GM23338 (cell line): ENCODE data around the gene ARHGAP9. TPM values are rescaled to one million over a fixed set of nuclear protein-coding genes. Genes with fewer than 3 reads are reported as not detected.

Source experiments
- ATAC-seq: fragments of 200-7000 bp; cut with Tn5 transposase; 3 replicates; pipeline ENCODE4 v1.9.1; 2020
- DNase-seq: peaks from one replicate; pipeline ENCODE4 v3.0.0-alpha.2; 2015; ENCODE audit warnings: low spot score
- H2AFZ ChIP-seq: fragments of 200-600 bp; sonication (generic); 2 replicates; pipeline ENCODE4 v1.8.0; 2016; ENCODE audit warnings: antibody characterized with exemption, mild to moderate bottlenecking, moderate library complexity
- H3F3A ChIP-seq: fragments of 200-600 bp; sonication (generic); replicated peaks from 2 replicates; pipeline ENCODE4 v1.8.0; 2017; ENCODE audit warnings: antibody characterized with exemption, mixed run types, low read depth
- H3K27ac ChIP-seq: fragments of 200-600 bp; sonication (generic); 2 replicates; pipeline ENCODE4 v1.6.1; 2016; ENCODE audit warnings: low read depth
- H3K27me3 ChIP-seq: fragments of 200-600 bp; sonication (generic); 2 replicates; pipeline ENCODE4 v1.8.0; 2016; ENCODE audit warnings: mild to moderate bottlenecking, mixed run types, moderate library complexity; ENCODE audit not compliant: insufficient read depth
- H3K36me3 ChIP-seq: fragments of 200-600 bp; sonication (generic); 2 replicates; pipeline ENCODE4 v1.8.0; 2016; ENCODE audit warnings: mild to moderate bottlenecking; ENCODE audit not compliant: insufficient read depth
- H3K4me1 ChIP-seq: fragments of 200-600 bp; sonication (generic); 2 replicates; pipeline ENCODE4 v1.8.0; 2016; ENCODE audit warnings: mild to moderate bottlenecking, moderate library complexity; ENCODE audit not compliant: insufficient read depth
- H3K4me2 ChIP-seq: fragments of 200-600 bp; sonication (generic); 2 replicates; pipeline ENCODE4 v1.7.1; 2017; ENCODE audit warnings: mixed run types
- H3K4me3 ChIP-seq: fragments of 200-600 bp; sonication (generic); 2 replicates; pipeline ENCODE4 v1.6.1; 2016; ENCODE audit warnings: mixed run types
- H3K79me2 ChIP-seq: fragments of 200-600 bp; sonication (generic); replicated peaks from 2 replicates; pipeline ENCODE4 v1.8.0; 2017; ENCODE audit warnings: mild to moderate bottlenecking; ENCODE audit not compliant: insufficient read depth
- H3K9me2 ChIP-seq: fragments of 200-600 bp; sonication (generic); 2 replicates; pipeline ENCODE4 v1.8.0; 2017; ENCODE audit not compliant: insufficient read depth
- H4K20me1 ChIP-seq: fragments of 200-600 bp; sonication (generic); replicated peaks from 2 replicates; pipeline ENCODE4 v1.8.0; 2017; ENCODE audit warnings: mild to moderate bottlenecking; ENCODE audit not compliant: insufficient read depth
- H3K27ac Mint-ChIP-seq: 2 replicates; pipeline ENCODE4 v1.8.0; 2020; ENCODE audit warnings: inconsistent platforms, mild to moderate bottlenecking, moderate library complexity, mixed read lengths
- H3K27me3 Mint-ChIP-seq: 3 replicates; pipeline ENCODE4 v1.8.0; 2022; ENCODE audit warnings: low read depth, mild to moderate bottlenecking, moderate library complexity, mixed read lengths, inconsistent platforms; ENCODE audit not compliant: insufficient read depth, poor library complexity
- H3K36me3 Mint-ChIP-seq: 3 replicates; pipeline ENCODE4 v1.8.0; 2021; ENCODE audit warnings: low read depth, mild to moderate bottlenecking, inconsistent platforms, moderate library complexity, mixed read lengths
- H3K4me1 Mint-ChIP-seq: 3 replicates; pipeline ENCODE4 v1.8.0; 2020; ENCODE audit warnings: mild to moderate bottlenecking, inconsistent platforms, mixed read lengths
- H3K4me3 Mint-ChIP-seq: 3 replicates; pipeline ENCODE4 v1.8.0; 2021; ENCODE audit warnings: moderate library complexity, mild to moderate bottlenecking, inconsistent platforms, mixed read lengths
- H3K9me3 Mint-ChIP-seq: 3 replicates; pipeline ENCODE4 v1.8.0; 2020; ENCODE audit warnings: moderate library complexity, mild to moderate bottlenecking, inconsistent platforms, mixed read lengths
- CREB1 ChIP-seq: fragments of 250-450 bp; sonication (Bioruptor Pico); IDR thresholded peaks from 2 replicates; pipeline ENCODE4 v1.5.0; 2020; ENCODE audit warnings: low read depth, mild to moderate bottlenecking, moderate library complexity
- EZH2 ChIP-seq: fragments of 200-600 bp; sonication (generic); IDR thresholded peaks from one replicate; pipeline ENCODE4 v1.8.0; 2017; ENCODE audit warnings: antibody characterized with exemption, mild to moderate bottlenecking, low read depth; ENCODE audit not compliant: unreplicated experiment
- EZH2phosphoT487 ChIP-seq: fragments of 200-600 bp; sonication (generic); IDR thresholded peaks from one replicate; pipeline ENCODE4 v1.8.1; 2018; ENCODE audit warnings: antibody characterized with exemption; ENCODE audit not compliant: unreplicated experiment
- JUNB ChIP-seq: IDR thresholded peaks from one replicate; pipeline ENCODE4 v1.6.1; 2016; ENCODE audit warnings: antibody characterized with exemption; ENCODE audit not compliant: unreplicated experiment
- NANOG ChIP-seq: IDR thresholded peaks from 2 replicates; pipeline ENCODE4 v1.6.1; 2016; ENCODE audit warnings: antibody characterized with exemption, borderline replicate concordance
- POLR2AphosphoS5 ChIP-seq: IDR thresholded peaks from 2 replicates; pipeline ENCODE4 v1.6.1; 2016; ENCODE audit warnings: antibody characterized with exemption, low read depth
- STAT1 ChIP-seq: IDR thresholded peaks from one replicate; pipeline ENCODE4 v1.6.1; 2016; ENCODE audit warnings: antibody characterized with exemption; ENCODE audit not compliant: unreplicated experiment
- ZNF114 ChIP-seq: fragments of 250-450 bp; sonication (Bioruptor Pico); IDR thresholded peaks from 2 replicates; pipeline ENCODE4 v1.5.0; 2020; ENCODE audit warnings: mild to moderate bottlenecking, moderate library complexity
- ZNF331 ChIP-seq: fragments of 250-450 bp; sonication (Bioruptor Pico); IDR thresholded peaks from 2 replicates; pipeline ENCODE4 v1.5.0; 2020; ENCODE audit warnings: low read depth, mild to moderate bottlenecking, moderate library complexity
- ZNF462 ChIP-seq: fragments of 250-450 bp; sonication (Bioruptor Pico); IDR thresholded peaks from 2 replicates; pipeline ENCODE4 v1.5.0; 2020; ENCODE audit warnings: mild to moderate bottlenecking, moderate library complexity
- polyA plus RNA-seq: library from polyadenylated mRNA; unstranded; fragments of >200 nt; fragmentation: Nextera tagmentation; extraction: Ambion mirVana; gene quantifications from 2 replicates; pipeline ENCODE4 v1.2.1, GENCODE V29; 2016
- total RNA-seq: library from RNA; depleted of rRNA; stranded (reverse); fragments of >200 nt; shearing (Covaris generic); gene quantifications from 2 replicates; pipeline ENCODE4 v1.2.3, GENCODE V29; 2014
- TF ChIP-seq, protein P1 (sequence below), 2 experiments: fragments of 200-600 bp in 1 of 2; sonication (generic) in 1 of 2; conservative IDR thresholded peaks; 2 replicates each; pipeline versions ENCODE4 v1.5.1 to v1.6.1; 2016 to 2017; ENCODE audit warnings: antibody characterized with exemption in 2 of 2, low read depth in 2 of 2, mild to moderate bottlenecking in 2 of 2, moderate library complexity in 1 of 2
- TF ChIP-seq, protein P2 (sequence below): IDR thresholded peaks from 2 replicates; pipeline ENCODE4 v1.6.1; 2016; ENCODE audit warnings: antibody characterized with exemption
- TF ChIP-seq, protein P3 (sequence below): IDR thresholded peaks from one replicate; pipeline ENCODE4 v1.6.1; 2018; ENCODE audit warnings: antibody characterized with exemption; ENCODE audit not compliant: unreplicated experiment

Gene ARHGAP9
- total and polyA plus RNA-seq, 2 experiments from 2014 or later: 4.5 to 7.1 TPM

DNA sequence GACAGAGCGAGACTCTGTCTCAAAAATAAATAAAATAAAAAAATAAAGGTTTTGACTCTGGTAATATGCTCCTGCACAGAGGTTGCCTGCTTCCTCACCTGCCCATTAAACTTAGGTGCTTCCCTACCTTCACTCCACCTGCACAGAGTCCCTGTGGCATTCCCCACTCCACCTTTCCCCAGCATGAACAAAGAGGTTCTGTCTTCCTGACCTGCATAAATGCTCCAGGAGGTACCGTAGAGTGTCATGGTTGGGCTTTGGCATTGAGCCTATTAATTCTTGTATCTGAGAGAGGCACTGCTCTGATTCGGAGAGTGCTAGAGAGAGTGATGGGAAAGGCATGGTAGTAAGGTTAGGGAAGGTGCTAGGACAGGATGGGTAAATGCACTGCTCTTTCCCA is 6.3 kb downstream of the ARHGAP9 start:
- peaks cover 57% of the 10 kb centered on the region for H3K27me3 Mint-ChIP-seq

More for the DNA sequence above, 6.3 kb downstream of the ARHGAP9 start:
- peaks cover 9% of the 10 kb centered on the region for H3F3A ChIP-seq
- no peak for DNase-seq
- H3K27ac ChIP-seq: no peak overlapping the region
- no peak overlapping the region for H3K27ac Mint-ChIP-seq
- H3K4me3 ChIP-seq: no peak overlapping the region
- peaks cover 57% of the 10 kb centered on the region for H3K27me3 ChIP-seq
- TF ChIP-seq EZH2phosphoT487 (no peak), ZNF462 (CRISPR knock-in tag) (no peak), POLR2AphosphoS5 (no peak), CREB1 (CRISPR knock-in tag) (no peak), EZH2 (no peak), STAT1 (no peak), NANOG (no peak), JUNB (no peak), ZNF331 (CRISPR knock-in tag) (no peak), ZNF114 (no peak)
- TF ChIP-seq, protein P1, sequence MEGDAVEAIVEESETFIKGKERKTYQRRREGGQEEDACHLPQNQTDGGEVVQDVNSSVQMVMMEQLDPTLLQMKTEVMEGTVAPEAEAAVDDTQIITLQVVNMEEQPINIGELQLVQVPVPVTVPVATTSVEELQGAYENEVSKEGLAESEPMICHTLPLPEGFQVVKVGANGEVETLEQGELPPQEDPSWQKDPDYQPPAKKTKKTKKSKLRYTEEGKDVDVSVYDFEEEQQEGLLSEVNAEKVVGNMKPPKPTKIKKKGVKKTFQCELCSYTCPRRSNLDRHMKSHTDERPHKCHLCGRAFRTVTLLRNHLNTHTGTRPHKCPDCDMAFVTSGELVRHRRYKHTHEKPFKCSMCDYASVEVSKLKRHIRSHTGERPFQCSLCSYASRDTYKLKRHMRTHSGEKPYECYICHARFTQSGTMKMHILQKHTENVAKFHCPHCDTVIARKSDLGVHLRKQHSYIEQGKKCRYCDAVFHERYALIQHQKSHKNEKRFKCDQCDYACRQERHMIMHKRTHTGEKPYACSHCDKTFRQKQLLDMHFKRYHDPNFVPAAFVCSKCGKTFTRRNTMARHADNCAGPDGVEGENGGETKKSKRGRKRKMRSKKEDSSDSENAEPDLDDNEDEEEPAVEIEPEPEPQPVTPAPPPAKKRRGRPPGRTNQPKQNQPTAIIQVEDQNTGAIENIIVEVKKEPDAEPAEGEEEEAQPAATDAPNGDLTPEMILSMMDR (conservative IDR thresholded peaks at IDR 0.05; ENCODE audit: low read depth in 2 of 2): no peak
- TF ChIP-seq, protein P2, sequence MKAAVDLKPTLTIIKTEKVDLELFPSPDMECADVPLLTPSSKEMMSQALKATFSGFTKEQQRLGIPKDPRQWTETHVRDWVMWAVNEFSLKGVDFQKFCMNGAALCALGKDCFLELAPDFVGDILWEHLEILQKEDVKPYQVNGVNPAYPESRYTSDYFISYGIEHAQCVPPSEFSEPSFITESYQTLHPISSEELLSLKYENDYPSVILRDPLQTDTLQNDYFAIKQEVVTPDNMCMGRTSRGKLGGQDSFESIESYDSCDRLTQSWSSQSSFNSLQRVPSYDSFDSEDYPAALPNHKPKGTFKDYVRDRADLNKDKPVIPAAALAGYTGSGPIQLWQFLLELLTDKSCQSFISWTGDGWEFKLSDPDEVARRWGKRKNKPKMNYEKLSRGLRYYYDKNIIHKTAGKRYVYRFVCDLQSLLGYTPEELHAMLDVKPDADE: no peak
- TF ChIP-seq, protein P3, sequence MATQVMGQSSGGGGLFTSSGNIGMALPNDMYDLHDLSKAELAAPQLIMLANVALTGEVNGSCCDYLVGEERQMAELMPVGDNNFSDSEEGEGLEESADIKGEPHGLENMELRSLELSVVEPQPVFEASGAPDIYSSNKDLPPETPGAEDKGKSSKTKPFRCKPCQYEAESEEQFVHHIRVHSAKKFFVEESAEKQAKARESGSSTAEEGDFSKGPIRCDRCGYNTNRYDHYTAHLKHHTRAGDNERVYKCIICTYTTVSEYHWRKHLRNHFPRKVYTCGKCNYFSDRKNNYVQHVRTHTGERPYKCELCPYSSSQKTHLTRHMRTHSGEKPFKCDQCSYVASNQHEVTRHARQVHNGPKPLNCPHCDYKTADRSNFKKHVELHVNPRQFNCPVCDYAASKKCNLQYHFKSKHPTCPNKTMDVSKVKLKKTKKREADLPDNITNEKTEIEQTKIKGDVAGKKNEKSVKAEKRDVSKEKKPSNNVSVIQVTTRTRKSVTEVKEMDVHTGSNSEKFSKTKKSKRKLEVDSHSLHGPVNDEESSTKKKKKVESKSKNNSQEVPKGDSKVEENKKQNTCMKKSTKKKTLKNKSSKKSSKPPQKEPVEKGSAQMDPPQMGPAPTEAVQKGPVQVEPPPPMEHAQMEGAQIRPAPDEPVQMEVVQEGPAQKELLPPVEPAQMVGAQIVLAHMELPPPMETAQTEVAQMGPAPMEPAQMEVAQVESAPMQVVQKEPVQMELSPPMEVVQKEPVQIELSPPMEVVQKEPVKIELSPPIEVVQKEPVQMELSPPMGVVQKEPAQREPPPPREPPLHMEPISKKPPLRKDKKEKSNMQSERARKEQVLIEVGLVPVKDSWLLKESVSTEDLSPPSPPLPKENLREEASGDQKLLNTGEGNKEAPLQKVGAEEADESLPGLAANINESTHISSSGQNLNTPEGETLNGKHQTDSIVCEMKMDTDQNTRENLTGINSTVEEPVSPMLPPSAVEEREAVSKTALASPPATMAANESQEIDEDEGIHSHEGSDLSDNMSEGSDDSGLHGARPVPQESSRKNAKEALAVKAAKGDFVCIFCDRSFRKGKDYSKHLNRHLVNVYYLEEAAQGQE: no peak
- no peaks in the 10 kb centered on the region for H4K20me1 ChIP-seq
- peaks cover 8% of the 10 kb centered on the region; the same call in 2 of the 3 replicates for H3K36me3 Mint-ChIP-seq
- H3K79me2 ChIP-seq: no peaks in the 10 kb centered on the region
- no peaks in the 10 kb centered on the region; the same call in 2 of the 3 replicates for H3K9me3 Mint-ChIP-seq
- peaks cover 28% of the 10 kb centered on the region for H3K4me1 ChIP-seq
- no peaks in the 10 kb centered on the region for H3K36me3 ChIP-seq
- H3K4me1 Mint-ChIP-seq: peaks cover 35% of the 10 kb centered on the region
- no peak overlapping the region for H3K4me2 ChIP-seq
- no peaks in the 10 kb centered on the region for H3K9me2 ChIP-seq
- no peak overlapping the region; the same call in 2 of the 3 replicates for H3K4me3 Mint-ChIP-seq
- no peak for ATAC-seq
- no peak overlapping the region for H2AFZ ChIP-seq
